B cell (primary cell): Measurements from ENCODE around the gene APOH. TPM values are rescaled to one million over a fixed set of nuclear protein-coding genes. Genes with fewer than 3 reads are reported as not detected.

ENCODE experiments used
- ATAC-seq: fragments of 200-7000 bp; cut with Tn5 transposase; one replicate; pipeline ENCODE4 v1.10.0; 2021; ENCODE audit warnings: low read depth, mild to moderate bottlenecking, moderate number of reproducible peaks, moderate library complexity
- CTCF ChIA-PET: fragments of 350-600 bp; sonication (Branson Sonifier 250); formaldehyde crosslinking; loops from one replicate; lab custom pipeline; 2021; ENCODE audit warnings: antibody characterized with exemption, inconsistent platforms; lab: Charles Lee
- POLR2A ChIA-PET: fragments of 350-600 bp; sonication (Branson Sonifier 250); formaldehyde crosslinking; loops from one replicate; lab custom pipeline; 2021; ENCODE audit warnings: antibody characterized with exemption; lab: Charles Lee
- DNase-seq: peaks from one replicate; pipeline ENCODE4 v3.0.0; 2013
- H2AFZ ChIP-seq: 2 replicates; pipeline ENCODE4 v1.6.1; 2012; ENCODE audit warnings: mild to moderate bottlenecking, low read depth, low read length; ENCODE audit not compliant: insufficient read depth, poor library complexity, severe bottlenecking
- H3K27ac ChIP-seq, 2 donors: 1 replicate in 1 of 2; 2 replicates in 1 of 2; pipeline ENCODE4 v1.5.1; 2012 to 2013; ENCODE audit warnings: low read length in 2 of 2, mild to moderate bottlenecking in 2 of 2, moderate library complexity in 1 of 2
- H3K27me3 ChIP-seq, 4 experiments: fragments of 200-600 bp in 1 of 4; sonication (generic) in 1 of 4; replicated peaks in 1 of 4; 1 replicate in 2 of 4; 2 replicates in 2 of 4; pipeline versions ENCODE4 v1.6.1 to v1.7.0; 2013 to 2016; ENCODE audit warnings: low read length in 3 of 4, mild to moderate bottlenecking in 2 of 4, mixed read lengths in 1 of 4, moderate library complexity in 1 of 4; ENCODE audit not compliant: insufficient read depth in 4 of 4, control insufficient read depth in 3 of 4; ENCODE audit errors: control extremely low read depth in 1 of 4
- H3K36me3 ChIP-seq, 2 experiments: replicated peaks in 1 of 2; 1 replicate in 1 of 2; 2 replicates in 1 of 2; pipeline versions ENCODE4 v1.6.1 to v1.7.1; 2013; ENCODE audit warnings: low read length in 1 of 2; ENCODE audit not compliant: insufficient read depth in 2 of 2, control insufficient read depth in 1 of 2; ENCODE audit errors: control extremely low read depth in 1 of 2, extremely low read depth in 1 of 2
- H3K4me1 ChIP-seq, 2 donors: fragments of 200-600 bp in 1 of 2; sonication (generic) in 1 of 2; 1 replicate in 1 of 2; 2 replicates in 1 of 2; pipeline versions ENCODE4 v1.5.1 to v1.6.1; 2013 to 2017; ENCODE audit warnings: low read length in 2 of 2; ENCODE audit not compliant: control insufficient read depth in 2 of 2, insufficient read depth in 2 of 2
- H3K4me2 ChIP-seq: replicated peaks from 2 replicates; pipeline ENCODE3; 2012; ENCODE audit warnings: mild to moderate bottlenecking, low read depth, low read length; ENCODE audit not compliant: poor library complexity, severe bottlenecking
- H3K4me3 ChIP-seq, 5 experiments: fragments of 200-600 bp in 1 of 5; sonication (generic) in 1 of 5; 1 replicate in 3 of 5; 2 replicates in 2 of 5; pipeline versions ENCODE4 v1.5.1 to v1.7.0; 2011 to 2016; ENCODE audit warnings: low read length in 4 of 5, mild to moderate bottlenecking in 4 of 5, low read depth in 2 of 5, control low read depth in 1 of 5, moderate library complexity in 1 of 5; ENCODE audit not compliant: insufficient read depth in 1 of 5; ENCODE audit errors: control extremely low read depth in 1 of 5, extremely low read depth in 1 of 5
- H3K79me2 ChIP-seq: fragments of 200-600 bp; sonication (generic); one replicate; pipeline ENCODE4 v1.6.0; 2016; ENCODE audit warnings: low read length; ENCODE audit not compliant: control insufficient read depth, insufficient read depth
- H3K9ac ChIP-seq: fragments of 200-600 bp; sonication (generic); 2 replicates; pipeline ENCODE4 v1.6.1; 2017; ENCODE audit warnings: mild to moderate bottlenecking, low read length, moderate library complexity
- H3K9me3 ChIP-seq, 3 donors: one replicate each; pipeline versions ENCODE4 v1.6.1 to v1.7.1; 2013; ENCODE audit warnings: low read length in 2 of 3; ENCODE audit not compliant: control insufficient read depth in 2 of 3, insufficient read depth in 1 of 3; ENCODE audit errors: control extremely low read depth in 1 of 3
- H4K20me1 ChIP-seq: 2 replicates; pipeline ENCODE4 v1.6.0; 2012; ENCODE audit warnings: mild to moderate bottlenecking, low read length; ENCODE audit not compliant: insufficient read depth, control insufficient read depth, poor library complexity, severe bottlenecking
- H3K27ac Mint-ChIP-seq: one replicate; pipeline ENCODE4 v1.8.0; 2021; ENCODE audit warnings: mixed read lengths
- H3K27me3 Mint-ChIP-seq: one replicate; pipeline ENCODE4 v1.8.0; 2021; ENCODE audit warnings: mixed read lengths
- H3K4me1 Mint-ChIP-seq: one replicate; pipeline ENCODE4 v1.8.0; 2021; ENCODE audit warnings: mixed read lengths
- H3K4me3 Mint-ChIP-seq: one replicate; pipeline ENCODE4 v1.8.0; 2021; ENCODE audit warnings: mixed read lengths
- H3K9me3 Mint-ChIP-seq: one replicate; pipeline ENCODE4 v1.8.0; 2022; ENCODE audit warnings: mixed read lengths; ENCODE audit not compliant: insufficient read depth
- EZH2 ChIP-seq: IDR thresholded peaks from 2 replicates; pipeline ENCODE4 v1.6.1; 2012; ENCODE audit warnings: borderline replicate concordance, low read depth, mild to moderate bottlenecking, moderate library complexity, low read length; ENCODE audit not compliant: insufficient read depth, poor library complexity, severe bottlenecking
- WGBS: methylation state at CpG from one replicate; pipeline ENCODE4 v1.1.5; 2013; ENCODE audit warnings: missing lambda C conversion rate; ENCODE audit not compliant: insufficient coverage; 5-methylcytosine and 5-hydroxymethylcytosine counted together
- intact Hi-C: fragments of 100-400 bp; cut with micrococcal nuclease; formaldehyde crosslinking; loops from one replicate; pipeline ENCODE4 v1.10.0; 2022
- polyA plus RNA-seq: library from polyadenylated mRNA; depleted of rRNA; stranded (reverse); fragments of >200 nt; gene quantifications from 2 replicates; pipeline ENCODE4 v1.2.3, GENCODE V29; 2012
- total RNA-seq, 2 donors: library from RNA; stranded (reverse); fragments of 120-200 nt in 1 of 2; gene quantifications; 1 replicate in 1 of 2; 2 replicates in 1 of 2; pipeline versions ENCODE4 v1.2.3 to v1.2.4, GENCODE V29; 2013 to 2022
- TF ChIP-seq, protein P1 (sequence below): fragments of 200-600 bp; IDR thresholded peaks from one replicate; pipeline ENCODE4 v1.8.0; 2022; ENCODE audit warnings: antibody characterized with exemption, mild to moderate bottlenecking

APOH gene
- total and polyA plus RNA-seq, 2 donors (not counting 1 experiment from before 2014, with no cell fraction given): not detected

DNA sequence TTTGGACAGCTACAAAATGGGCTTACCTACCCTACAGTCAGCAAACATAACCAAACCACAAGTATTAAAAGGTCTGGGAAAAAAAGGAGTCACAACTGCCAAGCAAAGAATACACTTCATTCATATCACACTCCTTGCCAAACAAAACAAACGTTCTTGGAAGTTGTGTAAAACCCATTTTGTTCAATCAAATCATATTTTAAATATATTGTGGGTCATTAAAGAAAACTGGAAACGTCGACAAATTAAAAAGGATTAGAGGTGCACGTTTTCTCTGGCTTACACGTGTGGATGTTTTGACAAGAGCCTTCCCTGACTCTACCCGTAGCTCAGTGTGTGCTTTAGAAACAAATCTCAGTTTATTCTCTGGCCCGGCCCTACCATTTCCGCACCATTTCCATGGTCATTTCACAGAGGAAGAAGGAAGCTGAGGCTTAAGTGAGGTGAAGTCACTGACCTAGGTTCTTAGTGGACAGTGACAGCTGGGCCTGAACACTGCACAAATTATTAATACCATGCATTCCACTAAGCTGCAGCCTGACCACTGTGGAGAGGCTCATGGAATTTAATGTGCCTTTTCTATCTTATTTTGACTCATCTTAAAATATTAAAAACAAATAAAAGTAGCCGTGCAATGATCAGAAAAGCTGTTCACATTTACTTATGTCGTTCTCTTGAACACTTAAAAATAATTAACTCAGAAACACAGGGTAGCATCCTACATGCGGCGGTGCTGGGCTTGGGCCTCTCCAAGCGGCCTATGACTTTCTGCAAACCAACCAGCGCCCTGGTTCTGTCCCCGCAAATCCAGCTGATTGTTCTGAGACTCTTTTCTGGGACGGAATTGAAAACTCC, 38.2 kb downstream of the APOH start:
- peak overlapping the region; percentile 44 to 72 (median 64) for H3K4me3 ChIP-seq
- 63% methylated on average over 14 of the region's 16 CpGs for WGBS
- intact Hi-C loops: no loop called here
- H3K4me2 ChIP-seq: peak overlapping the region; percentile 99
- Mint-ChIP-seq H3K27me3 (no peaks in the 10 kb centered on the region), H3K27ac (peak overlapping the region; percentile 75), H3K4me1 (peaks cover 32% of the 10 kb centered on the region), H3K9me3 (no peaks in the 10 kb centered on the region), H3K4me3 (peak overlapping the region; percentile 90)
- peak overlapping the region in 1 of 2 donors; percentile 85 for H3K27ac ChIP-seq
- CTCF ChIA-PET: interaction anchor here (1.4 kb wide), 1 partner anchor 9 kb away, joined by 3 read pairs; no protein-coding TSS in a partner anchor
- TF ChIP-seq, protein P1, sequence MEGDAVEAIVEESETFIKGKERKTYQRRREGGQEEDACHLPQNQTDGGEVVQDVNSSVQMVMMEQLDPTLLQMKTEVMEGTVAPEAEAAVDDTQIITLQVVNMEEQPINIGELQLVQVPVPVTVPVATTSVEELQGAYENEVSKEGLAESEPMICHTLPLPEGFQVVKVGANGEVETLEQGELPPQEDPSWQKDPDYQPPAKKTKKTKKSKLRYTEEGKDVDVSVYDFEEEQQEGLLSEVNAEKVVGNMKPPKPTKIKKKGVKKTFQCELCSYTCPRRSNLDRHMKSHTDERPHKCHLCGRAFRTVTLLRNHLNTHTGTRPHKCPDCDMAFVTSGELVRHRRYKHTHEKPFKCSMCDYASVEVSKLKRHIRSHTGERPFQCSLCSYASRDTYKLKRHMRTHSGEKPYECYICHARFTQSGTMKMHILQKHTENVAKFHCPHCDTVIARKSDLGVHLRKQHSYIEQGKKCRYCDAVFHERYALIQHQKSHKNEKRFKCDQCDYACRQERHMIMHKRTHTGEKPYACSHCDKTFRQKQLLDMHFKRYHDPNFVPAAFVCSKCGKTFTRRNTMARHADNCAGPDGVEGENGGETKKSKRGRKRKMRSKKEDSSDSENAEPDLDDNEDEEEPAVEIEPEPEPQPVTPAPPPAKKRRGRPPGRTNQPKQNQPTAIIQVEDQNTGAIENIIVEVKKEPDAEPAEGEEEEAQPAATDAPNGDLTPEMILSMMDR: no peak
- no peak for TF ChIP-seq EZH2
- H3K9ac ChIP-seq: peak overlapping the region; percentile 80
- no peaks in the 10 kb centered on the region for H3K27me3 ChIP-seq
- no peak for DNase-seq
- peak overlapping the region; percentile 82 for H2AFZ ChIP-seq
- H3K36me3 ChIP-seq: no peaks in the 10 kb centered on the region
- no peaks in the 10 kb centered on the region for H4K20me1 ChIP-seq
- H3K9me3 ChIP-seq: no peaks in the 10 kb centered on the region
- H3K4me1 ChIP-seq: peaks cover 32% of the 10 kb centered on the region in 2 donors
- ATAC-seq: no peak
- POLR2A ChIA-PET: no interaction called here
- no peaks in the 10 kb centered on the region for H3K79me2 ChIP-seq

DNA sequence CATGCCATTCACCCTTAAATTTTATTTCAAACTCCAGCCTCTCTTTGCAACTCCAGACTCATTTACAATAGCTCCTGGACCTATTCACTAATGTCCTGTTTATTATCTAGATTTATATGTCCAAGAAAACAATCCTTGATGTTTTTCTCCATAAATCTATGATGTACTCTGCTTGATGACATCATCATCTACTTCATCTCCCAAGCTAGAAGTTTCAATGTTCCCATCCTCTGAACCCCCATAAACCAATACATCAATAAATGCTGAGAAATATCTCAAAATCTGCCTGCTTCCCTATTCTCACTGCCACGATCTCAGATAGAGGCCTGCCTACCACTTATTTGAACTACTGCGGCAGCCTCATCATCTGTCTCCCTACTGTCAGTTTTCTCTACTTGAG, 41.5 kb downstream of the APOH start:
- peaks cover 14% of the 10 kb centered on the region for H3K4me1 Mint-ChIP-seq
- Histone ChIP-seq H3K9me3 (no peaks in the 10 kb centered on the region), H3K9ac (no peak overlapping the region), H3K27me3 (no peaks in the 10 kb centered on the region), H3K4me3 (no peak overlapping the region), H3K79me2 (peaks cover 6% of the 10 kb centered on the region), H3K4me1 (peaks cover 16 to 17% of the 10 kb centered on the region in 2 donors), H4K20me1 (no peaks in the 10 kb centered on the region), H3K36me3 (peaks cover 0 to 2% of the 10 kb centered on the region in 2 experiments), H2AFZ (no peak overlapping the region), H3K4me2 (no peak overlapping the region), H3K27ac (no peak overlapping the region)
- H3K27ac Mint-ChIP-seq: no peak overlapping the region
- ATAC-seq (no peak), DNase-seq (no peak)
- 90% methylated on average over 2 of the region's 2 CpGs for WGBS
- TF ChIP-seq, protein P1: no peak
- no peak for TF ChIP-seq EZH2
- ChIA-PET POLR2A (no interaction called here), CTCF (no interaction called here)
- peaks cover 4% of the 10 kb centered on the region for H3K27me3 Mint-ChIP-seq
- H3K4me3 Mint-ChIP-seq: no peak overlapping the region
- intact Hi-C loops: no loop called here
- H3K9me3 Mint-ChIP-seq: no peaks in the 10 kb centered on the region
